Urinary bladder (tissue), 4 donors: Measurements from ENCODE around the gene GPATCH4. TPM values are rescaled to one million over a fixed set of nuclear protein-coding genes. Genes with fewer than 3 reads are reported as not detected.
"Not testable (repeated sequence)": the region's sequence is repeated elsewhere in the genome, so short reads cannot be mapped to it uniquely, and the experiment has no call there.

Source experiments
- DNase-seq: peaks from one replicate; pipeline ENCODE4 v3.0.0-alpha.2; 2015; ENCODE audit errors: extremely low spot score
- H3K27ac ChIP-seq: one replicate; pipeline ENCODE4 v1.5.1; 2013; ENCODE audit warnings: low read depth, mild to moderate bottlenecking, moderate library complexity
- H3K36me3 ChIP-seq: one replicate; pipeline ENCODE4 v1.6.1; 2013; ENCODE audit warnings: mild to moderate bottlenecking, moderate library complexity; ENCODE audit not compliant: insufficient read depth
- H3K4me1 ChIP-seq: one replicate; pipeline ENCODE4 v1.6.1; 2013; ENCODE audit warnings: mild to moderate bottlenecking, moderate library complexity; ENCODE audit not compliant: insufficient read depth
- H3K4me3 ChIP-seq: one replicate; pipeline ENCODE4 v1.5.1; 2013; ENCODE audit warnings: low read depth, low read length
- WGBS: extraction: QIAGEN DNeasy Blood & Tissue Kit; methylation state at CpG from one replicate; pipeline ENCODE4 v1.1.7; 2013; 5-methylcytosine and 5-hydroxymethylcytosine counted together
- polyA plus RNA-seq: library from polyadenylated mRNA; stranded (reverse); fragments of 200-250 nt; gene quantifications from one replicate; pipeline ENCODE4 v1.2.3, GENCODE V29; 2013
- total RNA-seq: library from RNA; depleted of rRNA; stranded (reverse); fragments of >200 nt; gene quantifications from one replicate; pipeline ENCODE4 v1.2.3, GENCODE V29; 2014
- donor health status: healthy with polysubstance abuse.
- donor health status: healthy.

Gene GPATCH4
- total and polyA plus RNA-seq, 2 donors = 6.1 to 24.5 TPM

DNA sequence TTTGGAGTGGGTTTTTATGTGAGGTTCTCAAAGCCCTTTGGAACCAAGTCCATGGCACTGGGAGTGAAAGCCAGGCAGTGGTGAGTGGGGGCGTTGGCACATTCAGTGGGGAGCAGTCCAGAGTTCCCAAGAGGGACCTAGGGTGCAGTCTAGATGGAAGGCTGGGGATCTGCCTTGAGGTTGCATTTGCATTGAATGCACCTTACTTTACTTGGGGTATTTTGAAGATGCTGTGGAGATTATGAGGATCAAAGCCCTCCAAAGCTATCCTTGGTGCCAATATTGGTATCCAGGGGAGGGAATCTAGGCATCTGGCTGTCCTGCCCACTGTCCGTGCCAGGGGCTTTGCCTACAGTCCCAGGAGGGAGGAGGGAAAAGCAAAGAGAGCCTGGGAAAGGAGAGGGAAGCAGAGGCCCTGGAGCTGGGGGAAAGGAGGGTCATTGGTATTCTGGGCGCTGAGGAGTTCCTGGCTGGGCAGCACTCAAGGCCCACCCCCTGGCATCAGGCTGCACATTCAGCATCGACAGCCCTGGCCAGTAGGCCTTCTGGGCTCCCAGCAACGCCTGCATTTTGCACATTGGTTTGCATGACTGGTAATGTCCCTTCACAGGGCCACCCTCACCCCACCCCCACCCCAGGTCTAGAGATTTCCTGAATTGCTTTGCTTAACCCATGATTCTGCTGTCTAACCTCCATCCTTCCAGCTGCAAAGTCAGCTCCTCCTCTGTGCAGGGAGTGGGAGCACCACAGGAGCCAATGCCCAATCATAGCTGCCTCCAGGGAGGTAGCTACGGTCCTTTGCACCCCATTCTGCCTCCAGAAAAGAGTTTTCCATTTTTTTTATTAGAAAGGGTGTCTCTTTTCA lies 39.8 kb upstream of the GPATCH4 start:
- no peak overlapping the region for H3K27ac ChIP-seq

DNA sequence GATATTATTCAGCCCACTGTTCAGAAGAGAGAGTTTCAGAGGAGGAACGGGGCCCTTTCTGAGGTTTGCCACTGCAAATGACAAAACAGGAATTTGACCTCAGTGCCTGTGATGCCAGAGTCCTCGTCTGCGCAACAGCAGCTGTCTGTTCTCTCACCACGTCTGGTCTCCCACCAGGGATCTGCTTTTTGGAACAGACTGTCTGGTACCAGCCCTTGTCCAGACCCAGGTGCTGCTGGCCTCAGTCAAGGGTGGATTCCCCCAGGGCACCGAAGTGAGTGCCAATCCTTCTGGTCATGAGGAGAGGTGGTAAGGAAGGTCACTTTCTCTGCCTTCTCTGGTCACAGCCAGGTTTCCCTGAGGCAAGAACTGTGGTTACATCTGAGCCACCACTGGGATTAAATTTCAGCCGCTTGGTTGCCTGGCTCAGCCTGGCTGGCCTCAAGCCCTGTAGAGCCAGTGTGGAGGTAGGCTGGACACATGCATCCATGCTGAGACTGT lies 38.4 kb upstream of the GPATCH4 start:
- H3K4me3 ChIP-seq = no peak overlapping the region
- 57% methylated on average over 6 of the region's 6 CpGs for WGBS

More for the DNA sequence above, 39.8 kb upstream of the GPATCH4 start:
- Histone ChIP-seq H3K4me3 (no peak overlapping the region), H3K4me1 (no peaks in the 10 kb centered on the region), H3K36me3 (no peaks in the 10 kb centered on the region)
- WGBS = 42% methylated on average over 6 of the region's 6 CpGs
- DNase-seq = no peak

GRCh38 chr1:156638189-156638985 lies 37.1 kb upstream of the GPATCH4 start:
- no peak overlapping the region for H3K27ac ChIP-seq
- no peaks in the 10 kb centered on the region for H3K36me3 ChIP-seq
- DNase-seq = no peak
- WGBS = 53% methylated on average over 8 of the region's 8 CpGs
- no peaks in the 10 kb centered on the region for H3K4me1 ChIP-seq
- no peak overlapping the region for H3K4me3 ChIP-seq

More for the DNA sequence above, 38.4 kb upstream of the GPATCH4 start:
- DNase-seq = no peak
- no peak overlapping the region for H3K27ac ChIP-seq
- no peaks in the 10 kb centered on the region for H3K36me3 ChIP-seq
- H3K4me1 ChIP-seq = no peaks in the 10 kb centered on the region

DNA sequence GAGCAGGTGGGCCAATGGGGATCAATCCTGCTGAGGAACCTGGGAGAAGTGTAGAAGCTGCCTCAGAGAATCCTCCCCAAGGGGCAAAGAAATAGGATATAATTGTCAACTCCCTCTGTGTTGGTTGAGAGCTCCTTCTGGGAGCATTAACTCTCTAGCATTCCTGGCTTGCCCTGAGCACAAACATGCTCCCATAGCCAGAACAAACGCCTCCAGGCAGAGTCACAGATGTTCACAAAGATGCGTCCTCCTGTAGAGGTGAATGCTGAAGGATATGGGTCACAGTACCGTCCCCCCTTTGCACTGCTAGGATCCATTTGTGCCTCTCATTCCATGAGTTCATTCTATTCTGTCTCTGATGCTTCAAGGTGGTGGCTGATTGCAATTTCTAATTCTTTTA lies 31.1 kb upstream of the GPATCH4 start:
- DNase-seq = no peak
- Histone ChIP-seq H3K36me3 (no peaks in the 10 kb centered on the region), H3K4me1 (no peaks in the 10 kb centered on the region), H3K27ac (no peak overlapping the region), H3K4me3 (no peak overlapping the region)
- 61% methylated on average over 3 of the region's 3 CpGs for WGBS

DNA sequence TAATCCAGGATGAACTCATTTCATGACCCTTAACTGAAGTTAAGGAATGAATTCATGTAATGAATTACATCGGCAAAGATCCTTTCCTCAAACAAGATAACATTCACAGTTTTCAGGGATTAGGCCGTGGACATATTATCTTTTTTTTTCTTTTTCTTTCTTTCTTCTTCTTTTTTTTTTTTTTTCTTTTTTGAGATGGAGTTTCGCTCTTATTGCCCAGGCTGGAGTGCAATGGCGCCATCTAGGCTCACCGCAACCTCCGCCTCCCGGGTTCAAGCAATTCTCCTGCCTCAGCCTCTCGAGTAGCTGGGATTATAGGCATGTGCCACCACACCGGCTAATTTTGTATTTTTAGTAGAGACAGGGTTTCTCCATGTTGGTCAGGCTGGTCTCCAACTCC lies 29.9 kb upstream of the GPATCH4 start:
- not testable (repeated sequence) for H3K36me3 ChIP-seq, H3K4me1 ChIP-seq, H3K4me3 ChIP-seq, H3K27ac ChIP-seq, DNase-seq
- WGBS = 48% methylated on average over 9 of the region's 9 CpGs

- Histone ChIP-seq H3K36me3 (no peaks in the 10 kb centered on the region), H3K4me1 (no peaks in the 10 kb centered on the region), H3K4me3 (no peak overlapping the region), H3K27ac (no peak overlapping the region)
- DNase-seq = no peak
- WGBS = 85% methylated on average over 8 of the region's 8 CpGs
Observed at GRCh38 chr1:156629823-156630449, 28.7 kb upstream of the GPATCH4 start.

GRCh38 chr1:156627313-156627880 lies 26.1 kb upstream of the GPATCH4 start:
- 65% methylated on average over 2 of the region's 2 CpGs for WGBS
- H3K4me1 ChIP-seq = no peaks in the 10 kb centered on the region
- no peaks in the 10 kb centered on the region for H3K36me3 ChIP-seq
- no peak for DNase-seq
- no peak overlapping the region for H3K4me3 ChIP-seq
- no peak overlapping the region for H3K27ac ChIP-seq

DNA sequence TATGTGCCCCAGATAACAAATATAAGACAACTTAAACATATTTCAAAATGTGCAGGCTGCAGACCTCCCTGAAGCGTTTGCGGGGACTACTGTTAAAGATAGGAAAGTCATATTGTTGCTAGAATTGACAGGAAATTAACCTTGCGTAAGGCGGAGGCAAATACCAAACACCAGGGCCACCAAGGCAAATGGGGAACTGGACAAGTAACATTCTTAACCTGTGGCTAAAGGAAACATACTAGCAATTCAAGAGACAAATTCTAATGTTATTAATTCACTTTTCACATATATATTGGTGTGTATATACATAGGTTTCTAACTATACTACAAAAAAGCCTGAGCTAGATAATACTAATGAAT lies 24.8 kb upstream of the GPATCH4 start:
- 44% methylated on average over 4 of the region's 4 CpGs for WGBS
- no peak overlapping the region for H3K4me3 ChIP-seq
- H3K27ac ChIP-seq = no peak overlapping the region
- no peaks in the 10 kb centered on the region for H3K36me3 ChIP-seq
- DNase-seq = no peak
- H3K4me1 ChIP-seq = no peaks in the 10 kb centered on the region

- 1% methylated on average over 45 of the region's 45 CpGs for WGBS
- DNase-seq = no peak
- no peak overlapping the region for H3K27ac ChIP-seq
- H3K4me1 ChIP-seq = no peaks in the 10 kb centered on the region
- peak overlapping the region; percentile 42 for H3K4me3 ChIP-seq
- no peaks in the 10 kb centered on the region for H3K36me3 ChIP-seq
Observed at GRCh38 chr1:156625436-156626078, 24.3 kb upstream of the GPATCH4 start.

- WGBS = 2% methylated on average over 55 of the region's 55 CpGs
- DNase-seq = no peak
Observed at GRCh38 chr1:156624814-156625435, 23.6 kb upstream of the GPATCH4 start.

DNA sequence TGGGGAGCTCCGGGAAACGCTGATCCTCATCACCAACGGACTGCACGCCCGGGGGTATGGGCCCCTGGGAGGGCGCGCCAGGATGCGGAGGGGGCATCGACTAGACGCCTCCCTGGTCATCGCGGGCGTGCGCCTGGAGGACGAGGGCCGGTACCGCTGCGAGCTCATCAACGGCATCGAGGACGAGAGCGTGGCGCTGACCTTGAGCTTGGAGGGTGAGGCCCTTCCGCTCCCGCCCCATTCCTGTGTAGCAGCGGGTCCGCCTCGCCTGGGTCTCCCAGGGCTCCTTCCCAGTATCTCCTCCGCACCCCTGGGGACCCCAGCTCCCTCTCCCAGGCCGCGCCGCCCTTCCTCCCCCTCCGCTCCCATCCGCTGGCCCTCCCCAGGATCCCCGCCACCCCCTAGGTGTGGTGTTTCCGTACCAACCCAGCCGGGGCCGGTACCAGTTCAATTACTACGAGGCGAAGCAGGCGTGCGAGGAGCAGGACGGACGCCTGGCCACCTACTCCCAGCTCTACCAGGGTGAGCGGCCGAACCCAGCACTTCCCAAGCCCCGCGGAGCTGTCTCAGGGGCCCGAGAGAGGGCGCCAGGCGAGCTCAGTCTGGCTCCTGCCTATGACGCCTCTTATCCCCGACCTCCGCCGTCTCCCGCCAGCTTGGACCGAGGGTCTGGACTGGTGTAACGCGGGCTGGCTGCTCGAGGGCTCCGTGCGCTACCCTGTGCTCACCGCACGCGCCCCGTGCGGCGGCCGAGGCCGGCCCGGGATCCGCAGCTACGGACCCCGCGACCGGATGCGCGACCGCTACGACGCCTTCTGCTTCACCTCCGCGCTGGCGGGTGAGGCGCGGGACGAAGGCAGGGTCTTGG lies 22.9 kb upstream of the GPATCH4 start:
- no peak for DNase-seq
- H3K4me1 ChIP-seq = no peaks in the 10 kb centered on the region
- H3K36me3 ChIP-seq = no peaks in the 10 kb centered on the region
- no peak overlapping the region for H3K27ac ChIP-seq
- WGBS = 2% methylated on average over 87 of the region's 87 CpGs
- H3K4me3 ChIP-seq = peak overlapping the region; percentile 42

More at GRCh38 chr1:156624814-156625435, 23.6 kb upstream of the GPATCH4 start:
- peak overlapping the region; percentile 42 for H3K4me3 ChIP-seq
- no peaks in the 10 kb centered on the region for H3K36me3 ChIP-seq
- no peaks in the 10 kb centered on the region for H3K4me1 ChIP-seq
- no peak overlapping the region for H3K27ac ChIP-seq
